ENCODE results near the gene FAM161A.
"Not testable (repeated sequence)": the region's sequence is repeated elsewhere in the genome, so short reads cannot be mapped to it uniquely, and the experiment has no call there.

FAM161A gene

GRCh38 chr2:61855318-61855613 lies 1.4 kb upstream of the FAM161A start:
- DNase-seq (ENCODE audit: extremely low read depth, low read depth) = no peak
- TF ChIP-seq CTCF (IDR thresholded peaks at IDR 0.05; ENCODE audit: low read depth, low read length, missing control alignments) = no peak
- peak overlapping the region; percentile 60 for H3K4me3 ChIP-seq (replicated peaks; ENCODE audit: low read depth, low read length)

- no peak for TF ChIP-seq CTCF (IDR thresholded peaks at IDR 0.05; ENCODE audit: low read depth, low read length, missing control alignments)
- H3K4me3 ChIP-seq (replicated peaks; ENCODE audit: low read depth, low read length) = peak overlapping the region; percentile 60
- peak; percentile 96 for DNase-seq (ENCODE audit: extremely low read depth, low read depth)
Observed at GRCh38 chr2:61854564-61855317, 881 bp upstream of the FAM161A start.

DNA sequence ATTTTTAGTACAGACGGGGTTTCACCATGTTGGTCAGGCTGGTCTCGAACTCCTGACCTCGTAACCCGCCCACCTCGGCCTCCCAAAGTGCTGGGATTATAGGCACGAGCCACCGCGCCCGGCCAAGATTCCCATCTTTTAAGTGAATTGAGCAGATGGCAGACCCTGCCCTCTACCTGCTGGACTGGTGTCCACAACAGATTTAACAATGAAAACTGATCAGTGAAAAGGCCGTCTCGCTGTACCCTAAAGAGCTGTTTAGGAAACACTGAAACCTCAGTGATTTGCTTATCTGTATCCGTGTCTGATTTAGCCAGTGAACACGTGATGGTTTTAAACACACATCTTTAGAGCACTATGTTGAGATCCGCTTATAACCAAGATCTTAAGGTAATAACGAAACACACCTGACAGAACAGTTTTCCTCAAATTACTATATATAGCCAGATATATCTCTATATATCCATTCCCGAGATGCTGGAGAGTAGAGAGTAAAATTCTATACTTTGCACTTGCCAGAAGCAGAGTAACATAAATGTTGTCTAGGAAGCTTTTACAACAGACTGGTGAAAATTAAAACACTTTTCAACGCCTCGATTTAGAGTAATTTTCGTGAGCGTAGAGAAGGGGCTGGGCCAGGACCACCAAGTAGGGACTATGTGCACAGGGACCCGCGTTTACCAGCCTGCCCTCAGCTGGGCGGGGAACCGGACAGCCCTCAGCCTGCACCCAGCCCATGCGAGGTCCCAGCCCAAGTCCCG lies 594 bp downstream of the FAM161A start:
- no peak for DNase-seq (ENCODE audit: extremely low read depth, low read depth)
- H3K4me3 ChIP-seq (replicated peaks; ENCODE audit: low read depth, low read length) = peak overlapping the region; percentile 60
- TF ChIP-seq CTCF (IDR thresholded peaks at IDR 0.05; ENCODE audit: low read depth, low read length, missing control alignments) = no peak

DNA sequence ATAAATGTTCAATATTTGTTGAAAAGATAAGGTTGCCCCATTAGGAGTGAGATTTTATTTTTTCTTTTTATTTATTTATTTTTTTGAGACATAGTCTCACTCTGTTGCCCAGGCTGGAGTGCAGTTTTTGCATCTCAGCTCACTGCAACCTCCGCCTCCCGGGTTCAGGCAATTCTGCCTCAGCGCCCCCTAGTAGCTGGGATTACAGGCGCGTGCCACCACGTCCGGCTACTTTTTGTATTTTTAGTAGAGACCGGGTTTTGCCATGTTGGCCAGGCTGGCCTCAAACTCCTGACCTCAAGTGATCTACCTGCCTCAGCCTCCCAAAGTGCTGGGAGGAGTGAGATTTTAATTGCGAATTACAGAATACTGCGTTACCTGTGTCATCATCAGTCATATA lies 2.6 kb downstream of the FAM161A start:
- DNase-seq (ENCODE audit: extremely low read depth, low read depth); H3K4me3 ChIP-seq (replicated peaks; ENCODE audit: low read depth, low read length): not testable (repeated sequence)

DNA sequence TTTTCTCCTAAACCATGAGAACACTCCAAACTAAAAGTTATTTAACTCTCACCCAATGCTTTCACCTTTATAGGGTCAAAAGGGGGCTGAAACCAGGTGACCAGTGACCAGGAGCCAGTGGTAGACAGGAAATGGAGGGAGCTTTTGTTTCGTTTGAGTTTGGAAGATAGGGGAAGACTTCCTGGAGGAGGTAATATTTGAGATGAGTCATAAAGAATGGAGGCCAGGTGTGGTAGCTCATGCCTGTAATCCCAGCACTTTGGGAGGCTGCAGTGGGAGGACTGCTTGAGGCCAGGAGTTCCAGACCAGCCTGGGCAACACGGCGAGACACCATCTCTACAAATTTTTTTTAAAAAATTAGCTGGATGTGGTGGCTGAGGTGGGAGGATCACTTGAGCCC lies 8.5 kb downstream of the FAM161A start:
- TF ChIP-seq CTCF (IDR thresholded peaks at IDR 0.05; ENCODE audit: low read depth, low read length, missing control alignments) = no peak
- DNase-seq (ENCODE audit: extremely low read depth, low read depth) = no peak
- no peak overlapping the region for H3K4me3 ChIP-seq (replicated peaks; ENCODE audit: low read depth, low read length)

DNA sequence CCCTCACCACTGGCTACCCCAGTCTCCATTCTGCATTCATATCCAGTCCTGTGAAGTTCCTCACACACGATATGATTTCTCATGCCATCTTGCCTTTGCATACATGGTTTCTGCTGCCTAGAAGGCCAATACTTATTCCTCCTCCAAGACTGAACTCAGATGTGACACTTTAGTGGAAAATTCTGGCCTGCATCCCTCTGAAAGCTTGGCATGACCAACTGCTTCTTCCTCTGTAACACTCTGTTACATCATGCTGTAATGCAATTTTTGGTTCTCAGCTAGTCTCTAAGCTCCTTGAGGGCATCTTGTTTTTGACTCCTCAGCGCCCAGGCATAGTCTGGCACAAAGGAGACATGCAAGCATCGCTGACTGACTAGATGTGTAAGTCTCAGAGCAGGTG lies 12.6 kb downstream of the FAM161A start:
- no peak for TF ChIP-seq CTCF (IDR thresholded peaks at IDR 0.05; ENCODE audit: low read depth, low read length, missing control alignments)
- H3K4me3 ChIP-seq (replicated peaks; ENCODE audit: low read depth, low read length) = no peak overlapping the region
- no peak for DNase-seq (ENCODE audit: extremely low read depth, low read depth)

- TF ChIP-seq CTCF (IDR thresholded peaks at IDR 0.05; ENCODE audit: low read depth, low read length, missing control alignments) = no peak
- H3K4me3 ChIP-seq (replicated peaks; ENCODE audit: low read depth, low read length) = no peak overlapping the region
- no peak for DNase-seq (ENCODE audit: extremely low read depth, low read depth)
Observed at GRCh38 chr2:61834893-61835292, 19.0 kb downstream of the FAM161A start.
